KG1 (cell line): ENCODE results near the gene P2RX7.
A peak's percentile ranks its signal among the peaks of the same experiment; 100 is the strongest.

Experiments
- DNase-seq: peaks from one replicate; lab custom pipeline; 2025; lab: John Stamatoyannopoulos, UW

The P2RX7 gene

GRCh38 chr12:121229826-121230537, 97.3 kb downstream of the P2RX7 start:
- DNase-seq: peak; percentile 8

DNA sequence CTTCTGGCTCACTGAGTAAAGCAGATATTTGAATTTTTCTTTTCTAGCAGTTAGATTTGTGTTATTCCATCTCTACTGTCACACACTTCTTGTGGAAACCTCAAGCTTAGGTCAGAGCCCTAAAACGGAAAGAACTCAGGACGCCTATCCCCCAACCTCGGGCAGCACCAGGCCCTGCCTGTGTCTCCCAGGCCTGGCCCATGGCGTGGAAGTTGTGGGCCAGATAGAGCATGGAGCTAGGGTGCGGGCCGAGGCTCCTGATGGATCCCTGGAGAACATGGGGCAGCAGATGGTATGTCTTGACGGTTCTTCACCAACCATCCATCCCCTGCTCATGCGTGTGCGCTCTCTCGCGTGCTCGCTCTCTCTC, 97.8 kb downstream of the P2RX7 start:
- DNase-seq: no peak

DNA sequence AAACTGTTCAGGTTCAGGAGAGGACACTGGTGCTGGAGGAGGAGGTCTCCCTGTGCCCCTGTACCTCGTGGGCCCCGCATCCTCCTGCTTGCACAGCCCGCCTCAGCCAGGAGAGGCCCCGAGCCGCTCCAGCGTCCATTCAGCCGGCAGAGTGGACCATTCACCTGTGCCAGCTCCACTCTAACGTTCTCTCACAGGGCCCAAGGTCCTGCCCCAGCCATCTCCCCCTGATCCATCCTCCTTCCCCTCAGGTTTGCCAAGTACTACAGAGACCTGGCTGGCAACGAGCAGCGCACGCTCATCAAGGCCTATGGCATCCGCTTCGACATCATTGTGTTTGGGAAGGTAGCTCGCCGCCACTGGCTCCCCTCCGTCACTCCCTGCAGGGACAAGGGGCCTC, 99.5 kb downstream of the P2RX7 start:
- no peak for DNase-seq

GRCh38 chr12:121232977-121233627, 100.4 kb downstream of the P2RX7 start:
- no peak for DNase-seq

GRCh38 chr12:121233628-121234020, 100.9 kb downstream of the P2RX7 start:
- no peak for DNase-seq

DNA sequence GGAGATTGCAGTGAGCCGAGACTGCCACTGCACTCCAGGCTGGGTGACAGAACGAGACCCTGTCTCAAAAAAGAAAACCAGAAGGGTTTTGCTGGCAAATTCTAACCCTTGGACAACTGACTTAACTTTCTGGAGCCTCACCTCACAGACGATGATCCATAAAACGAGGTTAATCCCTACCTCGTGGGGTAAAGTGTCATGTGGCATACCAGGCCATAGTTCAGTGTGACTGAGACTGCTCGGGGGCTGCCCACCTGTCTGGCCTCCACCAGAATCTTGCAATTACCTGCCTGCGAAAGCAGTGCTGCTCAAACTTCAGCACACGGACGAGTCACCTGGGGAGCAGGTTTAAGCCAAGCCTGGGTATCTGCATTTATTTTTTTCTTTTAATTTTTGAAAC, 104.1 kb downstream of the P2RX7 start:
- DNase-seq: no peak

- no peak for DNase-seq
Observed at GRCh38 chr12:121237415-121237814, 104.7 kb downstream of the P2RX7 start.
